Heart right ventricle (tissue), 16 donors: ENCODE results near the gene NUP85. TPM values are rescaled to one million over a fixed set of nuclear protein-coding genes. Genes with fewer than 3 reads are reported as not detected.

Source experiments
- ATAC-seq, 8 donors: fragments of 200-7000 bp; cut with Tn5 transposase; one replicate each; pipeline ENCODE4 v1.9.1; 2020; ENCODE audit warnings: mild to moderate bottlenecking in 8 of 8, moderate library complexity in 8 of 8, moderate number of reproducible peaks in 1 of 8
- DNase-seq, 2 donors: peaks; one replicate each; pipeline ENCODE4 v3.0.0-alpha.2; 2020
- H3K27ac ChIP-seq, 10 donors: fragments of 200-600 bp; sonication (generic) in 2 of 10; one replicate each; pipeline versions ENCODE4 v1.5.0 to v1.8.0; 2020 to 2022; ENCODE audit warnings: mild to moderate bottlenecking in 3 of 10
- H3K27me3 ChIP-seq, 7 donors: fragments of 200-600 bp; one replicate each; pipeline ENCODE4 v1.8.0; 2021 to 2022; ENCODE audit warnings: mild to moderate bottlenecking in 2 of 7
- H3K36me3 ChIP-seq, 9 donors: fragments of 200-600 bp; sonication (generic) in 1 of 9; one replicate each; pipeline versions ENCODE4 v1.5.0 to v1.8.0; 2020 to 2022; ENCODE audit warnings: mild to moderate bottlenecking in 2 of 9
- H3K4me1 ChIP-seq, 9 donors: fragments of 200-600 bp; sonication (generic) in 1 of 9; one replicate each; pipeline versions ENCODE4 v1.5.0 to v1.8.0; 2020 to 2022; ENCODE audit warnings: mild to moderate bottlenecking in 4 of 9
- H3K4me3 ChIP-seq, 10 donors: fragments of 200-600 bp; sonication (generic) in 2 of 10; one replicate each; pipeline versions ENCODE4 v1.5.0 to v1.8.0; 2020 to 2022; ENCODE audit warnings: mild to moderate bottlenecking in 7 of 10, moderate library complexity in 2 of 10
- H3K9me3 ChIP-seq, 11 donors: fragments of 200-600 bp in 10 of 11; sonication (generic) in 2 of 11; one replicate each; pipeline versions ENCODE4 v1.5.0 to v1.8.0; 2013 to 2022; ENCODE audit warnings: mild to moderate bottlenecking in 2 of 11, control low read depth in 1 of 11, moderate library complexity in 1 of 11
- CTCF ChIP-seq, 9 donors: fragments of 200-600 bp; sonication (generic) in 2 of 9; IDR thresholded peaks; one replicate each; pipeline versions ENCODE4 v1.5.0 to v1.8.0; 2021 to 2022; ENCODE audit warnings: antibody characterized with exemption in 9 of 9, mild to moderate bottlenecking in 5 of 9, moderate library complexity in 1 of 9
- WGBS, 2 donors: extraction: QIAGEN DNeasy Blood & Tissue Kit; methylation state at CpG; one replicate each; pipeline ENCODE4 v1.1.7; 2013; ENCODE audit warnings: inconsistent platforms in 1 of 2; 5-methylcytosine and 5-hydroxymethylcytosine counted together
- intact Hi-C, 10 donors: fragments of 100-400 bp; cut with DNase I; formaldehyde crosslinking; loops; one replicate each; pipeline versions ENCODE4 v1.11.1 to v1.14.2; 2022
- polyA plus RNA-seq, 2 donors: library from polyadenylated mRNA; stranded (reverse); fragments of 200-250 nt; gene quantifications; one replicate each; pipeline ENCODE4 v1.2.3, GENCODE V29; 2013
- total RNA-seq, 10 donors: library from RNA; stranded (reverse); fragmentation: NEBNext Ultra II Directional in 3 of 10; extraction: Animal tissue kit (Norgen Biotek cat#: 25700) in 3 of 10; gene quantifications; one replicate each; pipeline versions ENCODE4 v1.2.1 to v1.2.4, GENCODE V29; 2021 to 2023
- donor health status: Arrhythmogenic right ventricular cardiomyopathy.
- donor health status: ischemic (EF 13 %, LVEDD 7.1; RV severe dilation, severe dysfunction).
- donor health status: healthy with polysubstance abuse.
- donor health status: DM: no; HTN: yes; CAD: no.
- donor health status: DM: no; HTN: no; CAD: no.
- donor health status: ischemic (EF 25% LVEDD 6.9; RV normal size, moderate dysfunction).
- donor health status: ischemic (EF 25% LVEDD 5.7; RV mildly dilated, moderate dysfunction).
- donor health status: healthy.
- donor health status: DM: yes; HTN: yes; CAD: no.
- donor health status: Ischemic cardiomyopathy.
- donor health status: ischemic (EF 35%, LVEDD 5.7; RV mildly dilated, moderate dysfunction).
- donor health status: nonischemic (EF 11% LVEDD 7.7; RV severe dilation, severe dysfunction).
- donor health status: DM: yes; HTN: yes; CAD: no.
- donor health status: PGD.
- donor health status: ischemic (EF 29% LVEDD 5.4; RV normal size, mild dysfunction).
- donor health status: nonischemic (EF 23%, LVEDD 6.1; RV moderate dilation, normal function).

The NUP85 gene
- total and polyA plus RNA-seq, 12 donors, result 16.2 to 39.0 (median 23.3) TPM

GRCh38 chr17:75207760-75208159 lies 2.3 kb downstream of the NUP85 start:
- intact Hi-C loops, result loop anchor here in 5 of 10 donors (5.0 to 10.0 kb wide), 6 partner anchors 93 to 245 kb away; partner anchors contain the start of genes ATP5PD (in 1 of the 5) and KCTD2 (in 1 of the 5)
- H3K27me3 ChIP-seq, result no peaks in the 10 kb centered on the region
- WGBS, 2 donors, result 86 to 87% methylated on average over 12 of the region's 12 CpGs
- H3K27ac ChIP-seq, result no peak overlapping the region
- ATAC-seq (no peak), DNase-seq (no peak)
- TF ChIP-seq CTCF (IDR thresholded peaks at IDR 0.05), result no peak
- H3K4me1 ChIP-seq, result peaks cover 5 to 28% (median 21%) of the 10 kb centered on the region in 9 donors
- no peak overlapping the region for H3K4me3 ChIP-seq
- H3K36me3 ChIP-seq, result peaks cover 0 to 47% (median 25%) of the 10 kb centered on the region in 9 donors
- no peaks in the 10 kb centered on the region for H3K9me3 ChIP-seq

- Histone ChIP-seq H3K4me1 (peaks cover 5 to 28% (median 21%) of the 10 kb centered on the region in 9 donors), H3K27ac (no peak overlapping the region), H3K4me3 (no peak overlapping the region), H3K9me3 (no peaks in the 10 kb centered on the region), H3K27me3 (no peaks in the 10 kb centered on the region), H3K36me3 (peaks cover 0 to 51% (median 29%) of the 10 kb centered on the region in 9 donors)
- intact Hi-C loops, result loop anchor here in 5 of 10 donors (5.0 to 10.0 kb wide), 6 partner anchors 93 to 246 kb away; partner anchors contain the start of genes ATP5PD (in 1 of the 5) and KCTD2 (in 1 of the 5)
- no peak for DNase-seq
- TF ChIP-seq CTCF (IDR thresholded peaks at IDR 0.05), result no peak
- WGBS, 2 donors, result 90 to 92% methylated on average over 9 of the region's 9 CpGs
- no peak for ATAC-seq
Observed at GRCh38 chr17:75208161-75208560, 2.7 kb downstream of the NUP85 start.

GRCh38 chr17:75209061-75209460 lies 3.6 kb downstream of the NUP85 start:
- no peak for TF ChIP-seq CTCF (IDR thresholded peaks at IDR 0.05)
- 70 to 81% methylated on average over 3 of the region's 3 CpGs for WGBS, 2 donors
- no peak overlapping the region for H3K4me3 ChIP-seq
- DNase-seq (no peak), ATAC-seq (no peak)
- H3K4me1 ChIP-seq, result peaks cover 5 to 28% (median 21%) of the 10 kb centered on the region in 9 donors
- intact Hi-C loops, result loop anchor here in 5 of 10 donors (5.0 to 10.0 kb wide), 6 partner anchors 94 to 247 kb away; partner anchors contain the start of genes ATP5PD (in 1 of the 5) and KCTD2 (in 1 of the 5)
- peaks cover 0 to 60% (median 38%) of the 10 kb centered on the region in 9 donors for H3K36me3 ChIP-seq
- H3K9me3 ChIP-seq, result no peaks in the 10 kb centered on the region
- H3K27me3 ChIP-seq, result no peaks in the 10 kb centered on the region
- no peak overlapping the region for H3K27ac ChIP-seq

- H3K4me3 ChIP-seq, result no peak overlapping the region
- no peaks in the 10 kb centered on the region for H3K27me3 ChIP-seq
- H3K36me3 ChIP-seq, result peaks cover 0 to 100% (median 64%) of the 10 kb centered on the region in 9 donors
- ATAC-seq, result no peak
- H3K4me1 ChIP-seq, result no peaks in the 10 kb centered on the region
- intact Hi-C loops, result no loop called here
- WGBS, 2 donors, result 88 to 90% methylated on average over 6 of the region's 6 CpGs
- H3K9me3 ChIP-seq, result no peaks in the 10 kb centered on the region
- TF ChIP-seq CTCF (IDR thresholded peaks at IDR 0.05), result no peak
- DNase-seq, result no peak
- no peak overlapping the region for H3K27ac ChIP-seq
Observed at GRCh38 chr17:75218131-75218530, 12.7 kb downstream of the NUP85 start.
